Left ventricle myocardium inferior (tissue), 1 donor: ENCODE data around the gene DCAF10. TPM values are rescaled to one million over a fixed set of nuclear protein-coding genes. Genes with fewer than 3 reads are reported as not detected.
"Not testable (repeated sequence)": the region's sequence is repeated elsewhere in the genome, so short reads cannot be mapped to it uniquely, and the experiment has no call there.

ENCODE experiments used
- DNase-seq: peaks from one replicate; pipeline ENCODE4 v3.0.0-alpha.2; 2020
- H3K27ac ChIP-seq: fragments of 200-600 bp; replicated peaks from 2 replicates; pipeline ENCODE4 v1.8.0; 2021
- H3K27me3 ChIP-seq: fragments of 200-600 bp; 2 replicates; pipeline ENCODE4 v1.8.0; 2021; ENCODE audit warnings: low read depth
- H3K36me3 ChIP-seq: fragments of 200-600 bp; 2 replicates; pipeline ENCODE4 v1.8.0; 2021
- H3K4me1 ChIP-seq: fragments of 200-600 bp; 2 replicates; pipeline ENCODE4 v1.8.0; 2021
- H3K4me3 ChIP-seq: fragments of 200-600 bp; 2 replicates; pipeline ENCODE4 v1.8.0; 2021; ENCODE audit warnings: mild to moderate bottlenecking, moderate library complexity
- H3K9me3 ChIP-seq: fragments of 200-600 bp; replicated peaks from 2 replicates; pipeline ENCODE4 v1.8.0; 2021
- CTCF ChIP-seq: fragments of 200-600 bp; IDR thresholded peaks from 2 replicates; pipeline ENCODE4 v1.8.0; 2021; ENCODE audit warnings: antibody characterized with exemption, mild to moderate bottlenecking, borderline replicate concordance
- intact Hi-C: fragments of 100-400 bp; cut with micrococcal nuclease; formaldehyde crosslinking; loops from one replicate; pipeline ENCODE4 v1.11.0; 2022
- total RNA-seq: library from RNA; stranded (reverse); fragmentation: NEBNext Ultra II Directional; extraction: Animal tissue kit (Norgen Biotek cat#: 25700); gene quantifications from one replicate; pipeline ENCODE4 v1.2.1, GENCODE V29; 2021
- donor health status: DM: no; HTN: yes; CAD: no; lungs with severe emphysema.

The DCAF10 gene
- total RNA-seq, 1 donor from 2014 or later: 20.8 TPM

GRCh38 chr9:37876376-37876775 is 75.8 kb downstream of the DCAF10 start:
- DNase-seq: no peak
- no peak overlapping the region for H3K27ac ChIP-seq

GRCh38 chr9:37880916-37881479 is 80.4 kb downstream of the DCAF10 start:
- H3K27me3 ChIP-seq: no peaks in the 10 kb centered on the region
- TF ChIP-seq CTCF: no peak
- H3K27ac ChIP-seq: no peak overlapping the region
- no peak overlapping the region for H3K4me3 ChIP-seq
- no peaks in the 10 kb centered on the region for H3K4me1 ChIP-seq
- no peak for DNase-seq
- H3K9me3 ChIP-seq: no peaks in the 10 kb centered on the region
- intact Hi-C loops: no loop called here
- peaks cover 17% of the 10 kb centered on the region for H3K36me3 ChIP-seq

More at GRCh38 chr9:37876376-37876775, 75.8 kb downstream of the DCAF10 start:
- no peaks in the 10 kb centered on the region for H3K27me3 ChIP-seq
- H3K36me3 ChIP-seq: peaks cover 13% of the 10 kb centered on the region
- no peaks in the 10 kb centered on the region for H3K9me3 ChIP-seq
- no peak for TF ChIP-seq CTCF
- intact Hi-C loops: no loop called here
- H3K4me3 ChIP-seq: no peak overlapping the region
- H3K4me1 ChIP-seq: no peaks in the 10 kb centered on the region

GRCh38 chr9:37887977-37888583 is 87.5 kb downstream of the DCAF10 start:
- H3K9me3 ChIP-seq, H3K27ac ChIP-seq, DNase-seq, intact Hi-C loops, H3K27me3 ChIP-seq, H3K4me1 ChIP-seq, H3K4me3 ChIP-seq: not testable (repeated sequence)
- peaks cover 25% of the 10 kb centered on the region for H3K36me3 ChIP-seq

- H3K27ac ChIP-seq: no peak overlapping the region
- H3K4me1 ChIP-seq: peaks cover 6% of the 10 kb centered on the region
- DNase-seq: no peak
- H3K9me3 ChIP-seq: no peaks in the 10 kb centered on the region
- H3K4me3 ChIP-seq: no peak overlapping the region
- no peaks in the 10 kb centered on the region for H3K27me3 ChIP-seq
- peaks cover 38% of the 10 kb centered on the region for H3K36me3 ChIP-seq
- TF ChIP-seq CTCF: no peak
- intact Hi-C loops: no loop called here
Measured at GRCh38 chr9:37889536-37889935, 88.9 kb downstream of the DCAF10 start.

- H3K36me3 ChIP-seq: peaks cover 47% of the 10 kb centered on the region
- DNase-seq, H3K4me3 ChIP-seq, intact Hi-C loops, H3K4me1 ChIP-seq, H3K9me3 ChIP-seq, H3K27ac ChIP-seq, H3K27me3 ChIP-seq: not testable (repeated sequence)
Measured at GRCh38 chr9:37891042-37891441, 90.4 kb downstream of the DCAF10 start.

GRCh38 chr9:37892063-37892462 is 91.5 kb downstream of the DCAF10 start:
- Histone ChIP-seq H3K27ac (no peak overlapping the region), H3K9me3 (no peaks in the 10 kb centered on the region), H3K4me1 (peaks cover 6% of the 10 kb centered on the region), H3K27me3 (no peaks in the 10 kb centered on the region), H3K4me3 (no peak overlapping the region), H3K36me3 (peaks cover 58% of the 10 kb centered on the region)
- no peak for DNase-seq
- intact Hi-C loops: no loop called here
- TF ChIP-seq CTCF: no peak
